ENCODE results near the gene DDX54. TPM values are rescaled to one million over a fixed set of nuclear protein-coding genes. Genes with fewer than 3 reads are reported as not detected.
A peak's percentile ranks its signal among the peaks of the same experiment; 100 is the strongest.

Gene DDX54
- total RNA-seq, 5 donors from 2014 or later (not counting 1 experiment from before 2014, with no cell fraction given): 86.1 to 100.0 (median 88.0) TPM

DNA sequence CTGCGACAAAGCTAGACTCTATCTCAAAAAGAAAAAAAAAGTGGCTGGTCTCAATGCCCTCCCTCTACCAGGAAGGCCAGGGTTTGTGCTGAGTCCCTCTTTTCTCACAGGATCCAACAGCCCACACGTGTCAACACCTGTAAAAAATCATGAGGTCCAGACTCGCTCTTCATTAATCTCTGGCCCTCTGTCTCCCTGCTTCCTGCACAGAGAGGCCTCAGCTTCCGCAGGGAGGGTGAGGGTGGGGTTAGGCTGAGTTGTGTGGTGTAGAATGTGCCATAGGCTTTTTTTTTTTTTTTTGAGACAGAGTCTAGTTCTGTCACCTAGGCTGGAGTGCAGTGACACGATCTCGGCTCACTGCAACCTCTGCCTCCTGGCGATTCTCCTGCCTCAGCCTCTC, 29.6 kb downstream of the DDX54 start:
- Histone ChIP-seq H3K4me3 (ENCODE audit: control insufficient read depth in 1 of 2, extremely low read depth in 1 of 2, low read length in 1 of 2) (no peak overlapping the region), H3K36me3 (ENCODE audit: control insufficient read depth in 2 of 2, extremely low read depth in 1 of 2, insufficient read depth in 1 of 2, low read length in 1 of 2) (peaks cover 7 to 27% of the 10 kb centered on the region in 2 donors), H3K27ac (ENCODE audit: low read length) (no peak overlapping the region), H3K4me1 (ENCODE audit: control insufficient read depth in 1 of 2, extremely low read depth in 1 of 2, insufficient read depth in 2 of 2, low read length in 2 of 2) (peaks cover 0 to 30% of the 10 kb centered on the region in 2 experiments), H3K27me3 (replicated peaks in 1 of 2; ENCODE audit: control insufficient read depth in 2 of 2, extremely low read depth in 1 of 2, insufficient read depth in 2 of 2, low read length in 1 of 2) (peaks cover 0 to 35% of the 10 kb centered on the region in 2 experiments), H3K9me3 (no peaks in the 10 kb centered on the region)
- ChIA-PET CTCF (no interaction called here), POLR2A (no interaction called here)
- ATAC-seq (replicated peaks in 1 of 4) (no peak), DNase-seq (no peak)
- Mint-ChIP-seq H3K9me3 (no peaks in the 10 kb centered on the region), H3K36me3 (peaks cover 22% of the 10 kb centered on the region), H3K4me1 (peaks cover 19 to 28% (median 19%) of the 10 kb centered on the region in 3 donors), H3K27ac (no peak overlapping the region), H3K4me3 (peak overlapping the region in 1 of 3 donors; percentile 17), H3K27me3 (peaks cover 0 to 9% of the 10 kb centered on the region in 2 donors)
- WGBS (ENCODE audit: insufficient coverage): 57% methylated on average over 5 of the region's 7 CpGs

DNA sequence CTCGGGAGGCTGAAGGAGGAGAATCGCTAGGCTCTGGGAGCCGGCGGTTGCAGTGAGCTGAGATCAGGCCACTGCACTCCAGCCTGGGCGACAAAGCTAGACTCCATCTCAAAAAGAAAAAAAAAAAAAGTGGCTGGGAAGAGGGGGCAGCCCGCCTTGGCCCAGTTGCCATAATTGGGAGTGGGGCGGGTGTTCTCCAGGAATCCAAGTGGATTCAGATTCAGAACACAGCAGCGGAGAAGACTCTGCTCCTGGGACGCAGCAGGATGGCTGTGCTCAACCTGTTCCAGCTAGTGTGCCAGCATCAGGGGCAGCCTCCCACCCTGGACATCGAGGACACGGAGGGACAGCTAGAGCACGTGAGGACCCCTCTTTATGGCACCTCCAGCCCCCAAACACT, 30.2 kb downstream of the DDX54 start:
- POLR2A ChIA-PET: interaction anchor here in 1 of 2 donors (0.6 kb wide), 1 partner anchor 31 kb away, joined by 3 read pairs; no protein-coding TSS in a partner anchor
- peaks cover 19 to 28% (median 19%) of the 10 kb centered on the region in 3 donors for H3K4me1 Mint-ChIP-seq
- H3K4me3 Mint-ChIP-seq: peak overlapping the region in 1 of 3 donors; percentile 84
- Histone ChIP-seq H3K36me3 (ENCODE audit: control insufficient read depth in 2 of 2, extremely low read depth in 1 of 2, insufficient read depth in 1 of 2, low read length in 1 of 2) (peaks cover 4 to 22% of the 10 kb centered on the region in 2 donors), H3K4me1 (ENCODE audit: control insufficient read depth in 1 of 2, extremely low read depth in 1 of 2, insufficient read depth in 2 of 2, low read length in 2 of 2) (peaks cover 0 to 30% of the 10 kb centered on the region in 2 experiments), H3K27me3 (replicated peaks in 1 of 2; ENCODE audit: control insufficient read depth in 2 of 2, extremely low read depth in 1 of 2, insufficient read depth in 2 of 2, low read length in 1 of 2) (peaks cover 0 to 41% of the 10 kb centered on the region in 2 experiments), H3K27ac (ENCODE audit: low read length) (no peak overlapping the region), H3K9me3 (no peaks in the 10 kb centered on the region), H3K4me3 (ENCODE audit: control insufficient read depth in 1 of 2, extremely low read depth in 1 of 2, low read length in 1 of 2) (peak overlapping the region in 1 of 2 donors; percentile 77)
- DNase-seq (no peak), ATAC-seq (replicated peaks in 1 of 4) (no peak)
- CTCF ChIA-PET: no interaction called here
- 89% methylated on average over 10 of the region's 12 CpGs for WGBS (ENCODE audit: insufficient coverage)
- H3K9me3 Mint-ChIP-seq: no peaks in the 10 kb centered on the region
- H3K36me3 Mint-ChIP-seq: peaks cover 18% of the 10 kb centered on the region
- peaks cover 0 to 13% of the 10 kb centered on the region in 2 donors for H3K27me3 Mint-ChIP-seq
- H3K27ac Mint-ChIP-seq: no peak overlapping the region

DNA sequence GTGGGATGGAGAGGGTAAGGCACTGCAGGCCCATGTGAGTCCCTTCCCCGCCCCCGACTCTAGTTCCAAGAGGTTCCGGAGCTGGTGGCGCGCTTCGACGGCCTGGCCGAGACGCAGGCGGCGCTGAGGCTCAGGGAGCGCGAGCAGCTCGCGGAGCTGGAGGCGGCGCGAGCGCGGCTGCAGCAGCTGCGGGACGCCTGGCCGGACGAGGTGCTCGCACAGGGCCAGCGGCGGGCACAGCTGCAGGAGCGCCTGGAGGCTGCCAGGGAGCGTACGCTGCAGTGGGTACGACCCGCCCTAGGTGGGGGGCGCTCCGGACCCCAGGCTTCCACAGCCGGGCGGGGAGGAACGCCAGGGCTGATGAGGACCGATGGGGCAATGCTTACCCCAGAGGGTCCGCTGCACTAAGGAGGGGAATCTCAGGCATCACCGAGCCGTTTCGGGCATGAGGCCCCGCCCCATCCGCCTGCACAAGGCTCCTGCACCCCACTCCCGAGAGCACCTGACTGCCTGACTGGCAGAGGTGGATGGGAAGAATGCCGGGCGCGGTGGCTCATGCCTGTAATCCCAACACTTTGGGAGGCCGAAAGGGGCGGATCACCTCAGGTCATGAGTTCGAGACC, 30.8 kb downstream of the DDX54 start:
- 2% methylated on average over 43 of the region's 51 CpGs for WGBS (ENCODE audit: insufficient coverage)
- peaks cover 12% of the 10 kb centered on the region for H3K36me3 Mint-ChIP-seq
- no peaks in the 10 kb centered on the region for H3K9me3 Mint-ChIP-seq
- peak overlapping the region; percentile 16 to 77 for H3K4me3 ChIP-seq (ENCODE audit: control insufficient read depth in 1 of 2, extremely low read depth in 1 of 2, low read length in 1 of 2)
- peak in 6 of 35 experiments; percentile 16 to 36 (median 20) for DNase-seq
- H3K4me1 ChIP-seq (ENCODE audit: control insufficient read depth in 1 of 2, extremely low read depth in 1 of 2, insufficient read depth in 2 of 2, low read length in 2 of 2): peaks cover 0 to 30% of the 10 kb centered on the region in 2 experiments
- no peak overlapping the region for H3K27ac Mint-ChIP-seq
- H3K4me1 Mint-ChIP-seq: peaks cover 19 to 28% (median 19%) of the 10 kb centered on the region in 3 donors
- peaks cover 3 to 16% of the 10 kb centered on the region in 2 donors for H3K36me3 ChIP-seq (ENCODE audit: control insufficient read depth in 2 of 2, extremely low read depth in 1 of 2, insufficient read depth in 1 of 2, low read length in 1 of 2)
- peaks cover 0 to 13% of the 10 kb centered on the region in 2 donors for H3K27me3 Mint-ChIP-seq
- no peak overlapping the region for H3K27ac ChIP-seq (ENCODE audit: low read length)
- ATAC-seq (replicated peaks in 1 of 4): peak in 2 of 4 experiments; percentile 8 to 21
- ChIA-PET POLR2A (no interaction called here), CTCF (interaction anchor here in 1 of 2 donors (0.5 kb wide), 1 partner anchor 110 kb away, joined by 3 read pairs; no protein-coding TSS in a partner anchor)
- no peaks in the 10 kb centered on the region for H3K9me3 ChIP-seq
- peaks cover 0 to 42% of the 10 kb centered on the region in 2 experiments for H3K27me3 ChIP-seq (replicated peaks in 1 of 2; ENCODE audit: control insufficient read depth in 2 of 2, extremely low read depth in 1 of 2, insufficient read depth in 2 of 2, low read length in 1 of 2)
- H3K4me3 Mint-ChIP-seq: peak overlapping the region in 2 of 3 donors; percentile 80 to 84

DNA sequence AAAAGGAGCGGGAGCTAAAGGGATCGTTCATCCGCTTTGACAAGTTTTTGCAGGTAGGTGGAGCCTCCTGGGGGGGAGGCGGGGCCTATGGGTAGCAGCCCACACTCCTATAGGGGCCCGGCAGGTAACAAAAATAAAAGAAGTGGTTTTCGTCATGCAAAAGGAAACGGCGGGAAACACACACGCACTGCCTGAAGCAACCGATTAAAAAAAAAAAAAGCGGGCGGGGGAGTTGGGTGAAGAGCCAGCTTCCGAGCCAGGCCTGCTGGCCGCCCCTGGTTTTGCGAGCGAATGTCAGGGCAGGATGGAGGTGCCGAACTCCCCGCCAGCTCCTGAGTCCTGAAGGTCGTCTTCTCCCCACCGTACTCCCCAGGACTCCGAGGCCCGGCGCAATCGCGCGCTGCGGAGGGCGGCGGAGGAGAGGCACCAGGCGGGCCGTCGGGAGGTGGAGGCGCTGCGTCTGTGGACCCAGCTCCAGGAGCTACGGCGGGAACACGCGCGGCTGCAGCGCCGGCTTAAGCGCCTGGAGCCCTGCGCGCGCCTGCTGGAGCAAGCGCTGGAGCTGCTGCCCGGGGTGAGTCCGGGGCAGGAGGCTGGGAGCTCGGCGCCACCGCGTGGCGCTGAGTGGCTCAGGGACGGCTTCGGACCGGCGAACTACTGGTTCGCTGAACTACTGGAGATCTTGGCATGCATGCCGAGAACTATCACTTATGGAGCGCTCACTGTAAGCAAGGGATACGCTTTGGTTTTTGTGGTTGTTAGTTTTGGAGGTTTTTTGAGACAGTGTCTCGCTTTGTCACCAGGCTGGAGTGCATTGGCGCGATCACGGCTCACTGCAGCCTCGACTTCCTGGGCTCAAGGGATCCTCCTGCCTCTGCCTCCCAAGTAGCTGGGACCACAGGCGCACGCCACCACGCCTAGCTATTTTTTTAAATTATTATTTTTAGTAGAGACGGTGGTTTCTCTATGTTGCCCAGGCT, 32.2 kb downstream of the DDX54 start:
- ChIA-PET CTCF (interaction anchor here (0.5 to 2.0 kb wide), 9 partner anchors 18 to 175 kb away, joined by 3 to 9 read pairs (median 4); partner anchors contain the start of genes OAS2 (in 1 of the 2) and RASAL1 (in 1 of the 2)), POLR2A (interaction anchor here in 1 of 2 donors (0.7 to 0.9 kb wide), 2 partner anchors 55 to 155 kb away, joined by 3 read pairs; no protein-coding TSS in a partner anchor)
- Histone ChIP-seq H3K36me3 (ENCODE audit: control insufficient read depth in 2 of 2, extremely low read depth in 1 of 2, insufficient read depth in 1 of 2, low read length in 1 of 2) (peaks cover 3% of the 10 kb centered on the region in 2 donors), H3K4me3 (ENCODE audit: control insufficient read depth in 1 of 2, extremely low read depth in 1 of 2, low read length in 1 of 2) (peak overlapping the region; percentile 49 to 77), H3K27ac (ENCODE audit: low read length) (no peak overlapping the region), H3K4me1 (ENCODE audit: control insufficient read depth in 1 of 2, extremely low read depth in 1 of 2, insufficient read depth in 2 of 2, low read length in 2 of 2) (peaks cover 0 to 30% of the 10 kb centered on the region in 2 experiments), H3K9me3 (no peaks in the 10 kb centered on the region), H3K27me3 (replicated peaks in 1 of 2; ENCODE audit: control insufficient read depth in 2 of 2, extremely low read depth in 1 of 2, insufficient read depth in 2 of 2, low read length in 1 of 2) (peaks cover 0 to 42% of the 10 kb centered on the region in 2 experiments)
- Mint-ChIP-seq H3K4me1 (peaks cover 19 to 28% (median 19%) of the 10 kb centered on the region in 3 donors), H3K9me3 (no peaks in the 10 kb centered on the region), H3K27ac (no peak overlapping the region), H3K4me3 (peak overlapping the region; percentile 76 to 84 (median 80)), H3K27me3 (peaks cover 0 to 13% of the 10 kb centered on the region in 2 donors), H3K36me3 (peaks cover 6% of the 10 kb centered on the region)
- peak; percentile 16 to 82 (median 68) for DNase-seq
- ATAC-seq (replicated peaks in 1 of 4): peak; percentile 77 to 93 (median 81)
- 1% methylated on average over 60 of the region's 70 CpGs for WGBS (ENCODE audit: insufficient coverage)

DNA sequence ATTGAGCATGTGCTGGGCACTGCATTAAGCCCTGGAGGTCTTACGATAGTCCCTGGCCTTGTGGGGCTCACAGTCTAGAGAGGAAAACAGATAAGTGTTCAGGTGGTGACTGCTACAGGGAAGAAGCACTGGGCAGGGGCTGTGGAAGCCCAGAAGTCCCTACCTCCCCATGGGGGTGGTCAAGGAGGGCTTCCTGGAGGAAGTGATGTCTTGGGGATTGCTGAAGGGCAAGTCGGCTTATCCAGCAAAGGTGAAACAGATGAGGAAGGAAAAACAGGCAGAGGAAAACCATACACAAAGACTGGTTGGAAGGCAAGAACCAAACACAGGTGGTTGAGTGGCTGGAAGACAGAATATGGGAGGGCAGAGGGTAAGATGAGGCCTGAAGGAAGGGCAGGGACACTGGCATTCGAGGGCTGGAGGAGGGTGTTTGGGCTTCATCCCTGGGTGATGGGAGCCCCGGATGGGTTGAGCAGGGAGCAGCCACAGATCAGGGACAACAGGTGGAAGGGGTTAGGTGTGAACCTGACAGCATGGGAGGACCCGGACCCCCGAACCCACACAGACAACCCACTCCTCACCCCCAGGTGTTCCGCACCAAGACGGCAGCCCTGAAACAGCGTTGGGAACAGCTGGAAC, 33.0 kb downstream of the DDX54 start:
- DNase-seq (peak in 1 of 35 experiments; percentile 12), ATAC-seq (replicated peaks in 1 of 4) (no peak)
- WGBS (ENCODE audit: insufficient coverage): 50% methylated on average over 2 of the region's 9 CpGs
- peak overlapping the region; percentile 76 to 84 (median 80) for H3K4me3 Mint-ChIP-seq
- H3K9me3 Mint-ChIP-seq: peaks cover 0 to 2% (median 2%) of the 10 kb centered on the region in 3 donors
- POLR2A ChIA-PET: interaction anchor here (0.7 to 0.9 kb wide), 4 partner anchors 20 to 164 kb away, joined by 3 to 12 read pairs (median 4); no protein-coding TSS in a partner anchor
- no peaks in the 10 kb centered on the region for H3K9me3 ChIP-seq
- H3K4me3 ChIP-seq (ENCODE audit: control insufficient read depth in 1 of 2, extremely low read depth in 1 of 2, low read length in 1 of 2): peak overlapping the region; percentile 49 to 77
- H3K27ac ChIP-seq (ENCODE audit: low read length): no peak overlapping the region
- H3K4me1 ChIP-seq (ENCODE audit: control insufficient read depth in 1 of 2, extremely low read depth in 1 of 2, insufficient read depth in 2 of 2, low read length in 2 of 2): peaks cover 0 to 30% of the 10 kb centered on the region in 2 experiments
- peaks cover 0 to 2% of the 10 kb centered on the region in 2 donors for H3K36me3 ChIP-seq (ENCODE audit: control insufficient read depth in 2 of 2, extremely low read depth in 1 of 2, insufficient read depth in 1 of 2, low read length in 1 of 2)
- H3K27me3 Mint-ChIP-seq: peaks cover 0 to 13% of the 10 kb centered on the region in 2 donors
- H3K27me3 ChIP-seq (replicated peaks in 1 of 2; ENCODE audit: control insufficient read depth in 2 of 2, extremely low read depth in 1 of 2, insufficient read depth in 2 of 2, low read length in 1 of 2): peaks cover 0 to 42% of the 10 kb centered on the region in 2 experiments
- peaks cover 19 to 28% (median 19%) of the 10 kb centered on the region in 3 donors for H3K4me1 Mint-ChIP-seq
- H3K36me3 Mint-ChIP-seq: no peaks in the 10 kb centered on the region
- peak overlapping the region in 1 of 2 donors; percentile 67 for H3K27ac Mint-ChIP-seq
- CTCF ChIA-PET: interaction anchor here (0.6 to 2.0 kb wide), 5 partner anchors 17 to 174 kb away, joined by 3 to 9 read pairs (median 5); partner anchors contain the start of genes OAS2 (in 1 of the 2) and RASAL1 (in 1 of the 2)
